Keratinocyte (primary cell): ENCODE results near the gene JTB. TPM values are rescaled to one million over a fixed set of nuclear protein-coding genes. Genes with fewer than 3 reads are reported as not detected.
A peak's percentile ranks its signal among the peaks of the same experiment; 100 is the strongest.

Source experiments
- DNase-seq: peaks from one replicate; pipeline ENCODE4 v3.0.0-alpha.2; 2011; ENCODE audit warnings: low read depth, missing footprints, low spot score
- FAIRE-seq: peaks from 2 replicates; lab custom pipeline; 2011; peaks lifted over from hg19 to GRCh38; lab: Jason Lieb, UNC
- H2AFZ ChIP-seq: 2 replicates; pipeline ENCODE4 v1.6.0; 2012; ENCODE audit warnings: low read length, control low read depth, inconsistent platforms; ENCODE audit not compliant: control insufficient read depth
- H3K27ac ChIP-seq: 2 replicates; pipeline ENCODE4 v1.5.1; 2011; ENCODE audit warnings: low read length; ENCODE audit not compliant: control insufficient read depth, insufficient read depth
- H3K27me3 ChIP-seq: 3 replicates; pipeline ENCODE4 v1.6.0; 2011; ENCODE audit warnings: low read length; ENCODE audit not compliant: control insufficient read depth, insufficient read depth; ENCODE audit errors: extremely low read depth
- H3K36me3 ChIP-seq, 2 experiments: 2 replicates in 1 of 2; 3 replicates in 1 of 2; pipeline ENCODE4 v1.5.1; 2011; ENCODE audit warnings: low read length in 2 of 2, mild to moderate bottlenecking in 1 of 2; ENCODE audit not compliant: control insufficient read depth in 2 of 2, insufficient read depth in 2 of 2; ENCODE audit errors: extremely low read depth in 1 of 2
- H3K4me1 ChIP-seq: 3 replicates; pipeline ENCODE4 v1.5.1; 2011; ENCODE audit warnings: low read length; ENCODE audit not compliant: control insufficient read depth, insufficient read depth; ENCODE audit errors: extremely low read depth
- H3K4me2 ChIP-seq: 3 replicates; pipeline ENCODE4 v1.6.0; 2011; ENCODE audit warnings: low read depth, low read length; ENCODE audit not compliant: control insufficient read depth, insufficient read depth; ENCODE audit errors: extremely low read depth
- H3K4me3 ChIP-seq, 3 experiments: fragments of 200-600 bp in 1 of 3; sonication (generic) in 1 of 3; 2 replicates in 2 of 3; 3 replicates in 1 of 3; pipeline ENCODE4 v1.5.1; 2011 to 2016; ENCODE audit warnings: low read length in 3 of 3, mild to moderate bottlenecking in 3 of 3, control low read depth in 2 of 3, inconsistent platforms in 1 of 3, low read depth in 1 of 3, mixed read lengths in 1 of 3, mixed run types in 1 of 3, moderate library complexity in 1 of 3; ENCODE audit not compliant: control insufficient read depth in 2 of 3, insufficient read depth in 2 of 3; ENCODE audit errors: extremely low read depth in 1 of 3
- H3K79me2 ChIP-seq: 2 replicates; pipeline ENCODE4 v1.6.0; 2012; ENCODE audit warnings: low read length; ENCODE audit not compliant: control insufficient read depth, insufficient read depth
- H3K9ac ChIP-seq: 3 replicates; pipeline ENCODE4 v1.6.0; 2011; ENCODE audit warnings: low read length; ENCODE audit not compliant: control insufficient read depth, insufficient read depth; ENCODE audit errors: extremely low read depth
- H3K9me1 ChIP-seq: 3 replicates; pipeline ENCODE4 v1.6.0; 2011; ENCODE audit warnings: low read length; ENCODE audit not compliant: control insufficient read depth, insufficient read depth; ENCODE audit errors: extremely low read depth
- H3K9me3 ChIP-seq: 2 replicates; pipeline ENCODE4 v1.5.1; 2012; ENCODE audit warnings: low read depth, low read length; ENCODE audit not compliant: control insufficient read depth
- H4K20me1 ChIP-seq: 3 replicates; pipeline ENCODE4 v1.6.0; 2011; ENCODE audit warnings: low read length; ENCODE audit not compliant: control insufficient read depth, insufficient read depth; ENCODE audit errors: extremely low read depth
- EZH2 ChIP-seq: IDR thresholded peaks from one replicate; pipeline ENCODE4 v1.6.1; 2012; ENCODE audit warnings: inconsistent platforms, mild to moderate bottlenecking, low read length, moderate library complexity
- dilution Hi-C: fragments of 300-500 bp; cut with MboI; formaldehyde crosslinking; loops from one replicate; pipeline ENCODE4 v1.7.0; 2020; ENCODE audit warnings: low sequenced_read_pairs; ENCODE audit not compliant: extremely low pct_ligation_motif_present
- polyA plus RNA-seq, 5 experiments: library from polyadenylated mRNA; depleted of rRNA in 3 of 5; stranded (reverse) in 3 of 5; stranded (forward) in 1 of 5; unstranded in 1 of 5; fragments of >200 nt; gene quantifications; 1 replicate in 1 of 5; 2 replicates in 3 of 5; 3 replicates in 1 of 5; pipeline versions ENCODE4 v1.2.1 to v1.2.3, GENCODE V29; 2011 to 2012; ENCODE audit warnings: missing spikeins in 2 of 5, low read depth in 1 of 5, low replicate concordance in 1 of 5
- TF ChIP-seq, protein P1 (sequence below), 3 experiments: IDR thresholded peaks in 1 of 3; conservative IDR thresholded peaks in 1 of 3; optimal IDR thresholded peaks in 1 of 3; 2 replicates in 2 of 3; 3 replicates in 1 of 3; pipeline versions ENCODE3 to v1.5.1; 2011; ENCODE audit warnings: low read length in 3 of 3, mild to moderate bottlenecking in 3 of 3, moderate library complexity in 2 of 3, control low read depth in 1 of 3, inconsistent platforms in 1 of 3; ENCODE audit not compliant: insufficient read depth in 2 of 3; ENCODE audit errors: extremely low read depth in 1 of 3

JTB gene
- polyA plus RNA-seq, 1 donor (not counting 4 experiments of a cell fraction or from before 2014, with no cell fraction given): 83.4 TPM

GRCh38 chr1:153946622-153947241 lies 30.7 kb downstream of the JTB start, which contains the start of gene DENND4B:
DENND4B (minus strand) TSS chr1:153946718; CDS start chr1:153944374, 2,344 bp downstream.
- Histone ChIP-seq H3K9ac (peak within 1 kb of the TSS; percentile 82), H4K20me1 (no peaks in the 10 kb centered on the region), H3K9me1 (no peaks in the 10 kb centered on the region), H3K27me3 (no peaks in the 10 kb centered on the region), H3K4me2 (peak within 1 kb of the TSS; percentile 92), H3K36me3 (peaks cover 16 to 34% of the 10 kb centered on the region in 2 experiments), H3K4me1 (peaks cover 10% of the 10 kb centered on the region), H3K9me3 (no peaks in the 10 kb centered on the region), H3K4me3 (peak within 1 kb of the TSS; percentile 75 to 88 (median 79)), H3K27ac (peak within 1 kb of the TSS; percentile 80), H2AFZ (peak within 1 kb of the TSS; percentile 70), H3K79me2 (peaks cover 22% of the 10 kb centered on the region)
- DNase-seq (no peak), FAIRE-seq (no peak)
- dilution Hi-C loops: no loop called here
- no peak for TF ChIP-seq EZH2
- TF ChIP-seq, protein P1, sequence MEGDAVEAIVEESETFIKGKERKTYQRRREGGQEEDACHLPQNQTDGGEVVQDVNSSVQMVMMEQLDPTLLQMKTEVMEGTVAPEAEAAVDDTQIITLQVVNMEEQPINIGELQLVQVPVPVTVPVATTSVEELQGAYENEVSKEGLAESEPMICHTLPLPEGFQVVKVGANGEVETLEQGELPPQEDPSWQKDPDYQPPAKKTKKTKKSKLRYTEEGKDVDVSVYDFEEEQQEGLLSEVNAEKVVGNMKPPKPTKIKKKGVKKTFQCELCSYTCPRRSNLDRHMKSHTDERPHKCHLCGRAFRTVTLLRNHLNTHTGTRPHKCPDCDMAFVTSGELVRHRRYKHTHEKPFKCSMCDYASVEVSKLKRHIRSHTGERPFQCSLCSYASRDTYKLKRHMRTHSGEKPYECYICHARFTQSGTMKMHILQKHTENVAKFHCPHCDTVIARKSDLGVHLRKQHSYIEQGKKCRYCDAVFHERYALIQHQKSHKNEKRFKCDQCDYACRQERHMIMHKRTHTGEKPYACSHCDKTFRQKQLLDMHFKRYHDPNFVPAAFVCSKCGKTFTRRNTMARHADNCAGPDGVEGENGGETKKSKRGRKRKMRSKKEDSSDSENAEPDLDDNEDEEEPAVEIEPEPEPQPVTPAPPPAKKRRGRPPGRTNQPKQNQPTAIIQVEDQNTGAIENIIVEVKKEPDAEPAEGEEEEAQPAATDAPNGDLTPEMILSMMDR (optimal IDR thresholded peaks at IDR 0.05 in 1 of 3, IDR thresholded peaks at IDR 0.05 in 1 of 3, conservative IDR thresholded peaks at IDR 0.05 in 1 of 3; ENCODE audit: extremely low read depth in 1 of 3, insufficient read depth in 2 of 3, low read length in 3 of 3): peak; percentile 57 to 91 (median 86)

- Histone ChIP-seq H3K9me1 (no peaks in the 10 kb centered on the region), H3K4me1 (peaks cover 10% of the 10 kb centered on the region), H3K9ac (peak overlapping the region; percentile 82), H3K27ac (peak overlapping the region; percentile 80), H3K4me2 (peak overlapping the region; percentile 92), H3K36me3 (peaks cover 16 to 34% of the 10 kb centered on the region in 2 experiments), H4K20me1 (no peaks in the 10 kb centered on the region), H3K9me3 (no peaks in the 10 kb centered on the region), H2AFZ (peak overlapping the region; percentile 70), H3K27me3 (no peaks in the 10 kb centered on the region), H3K79me2 (peaks cover 22% of the 10 kb centered on the region), H3K4me3 (peak overlapping the region; percentile 75 to 88 (median 79))
- DNase-seq (no peak), FAIRE-seq (no peak)
- dilution Hi-C loops: no loop called here
- TF ChIP-seq, protein P1 (optimal IDR thresholded peaks at IDR 0.05 in 1 of 3, IDR thresholded peaks at IDR 0.05 in 1 of 3, conservative IDR thresholded peaks at IDR 0.05 in 1 of 3; ENCODE audit: extremely low read depth in 1 of 3, insufficient read depth in 2 of 3, low read length in 3 of 3): no peak
- TF ChIP-seq EZH2: no peak
These were observed 31.5 kb downstream of the JTB start for GRCh38 chr1:153945795-153946621.
